Measurements from ENCODE around the gene DNM1.

DNM1 gene

GRCh38 chr9:128203024-128203706 is at the start of gene DNM1:
TSS of gene DNM1 (plus strand) at chr9:128203379. CDS start at chr9:128203471, 92 bp downstream.
- TF ChIP-seq USF1 (IDR thresholded peaks at IDR 0.05): no peak
- peak; percentile 9; the same call in 1 of the 2 replicates for TF ChIP-seq RAD21 (IDR thresholded peaks at IDR 0.05; ENCODE audit: low read depth)

GRCh38 chr9:128153947-128154695 is 49.1 kb upstream of the DNM1 start:
- TF ChIP-seq YY1 (IDR thresholded peaks at IDR 0.05; ENCODE audit: low read depth): no peak
- no peak for TF ChIP-seq TCF12 (IDR thresholded peaks at IDR 0.05; ENCODE audit: low read depth)
- TF ChIP-seq FOXM1 (IDR thresholded peaks at IDR 0.05; ENCODE audit: borderline replicate concordance, low read depth): no peak
- no peak for TF ChIP-seq CREB1 (IDR thresholded peaks at IDR 0.05; ENCODE audit: low read depth)
- no peak for TF ChIP-seq USF1 (IDR thresholded peaks at IDR 0.05)

- TF ChIP-seq EP300 (IDR thresholded peaks at IDR 0.05; ENCODE audit: borderline replicate concordance) (no peak), TCF12 (IDR thresholded peaks at IDR 0.05; ENCODE audit: low read depth) (no peak), MAX (IDR thresholded peaks at IDR 0.05) (no peak), EGR1 (IDR thresholded peaks at IDR 0.05) (no peak), NFIC (IDR thresholded peaks at IDR 0.05) (no peak), CREB1 (IDR thresholded peaks at IDR 0.05; ENCODE audit: low read depth) (no peak), ZBTB7A (IDR thresholded peaks at IDR 0.05; ENCODE audit: low read depth) (no peak), CEBPB (IDR thresholded peaks at IDR 0.05) (no peak), USF1 (IDR thresholded peaks at IDR 0.05) (no peak), REST (IDR thresholded peaks at IDR 0.05; ENCODE audit: low read depth) (no peak), YY1 (IDR thresholded peaks at IDR 0.05; ENCODE audit: low read depth) (no peak), TEAD4 (IDR thresholded peaks at IDR 0.05) (no peak), TAF1 (IDR thresholded peaks at IDR 0.05; ENCODE audit: low read depth) (no peak), FOXM1 (IDR thresholded peaks at IDR 0.05; ENCODE audit: borderline replicate concordance, low read depth) (no peak)
These were observed 47.3 kb upstream of the DNM1 start for GRCh38 chr9:128155736-128156500.

GRCh38 chr9:128159522-128159783 is 43.7 kb upstream of the DNM1 start:
- TF ChIP-seq CREB1 (IDR thresholded peaks at IDR 0.05; ENCODE audit: low read depth): no peak
- 0 out of 2 replicates have a peak, but pooled peaks have one; percentile 37 for TF ChIP-seq ZBTB7A (IDR thresholded peaks at IDR 0.05; ENCODE audit: low read depth)

GRCh38 chr9:128159784-128160602 is 43.2 kb upstream of the DNM1 start, which contains the start of gene BBLN:
TSS of gene BBLN (plus strand) at chr9:128160265. CDS start at chr9:128160408, 143 bp downstream.
- TF ChIP-seq RAD21 (IDR thresholded peaks at IDR 0.05; ENCODE audit: low read depth) (no peak), NFIC (IDR thresholded peaks at IDR 0.05) (no peak), CREB1 (IDR thresholded peaks at IDR 0.05; ENCODE audit: low read depth) (peak; percentile 59; the same call in 1 of the 2 replicates), MAX (IDR thresholded peaks at IDR 0.05) (peak; percentile 61), TAF1 (IDR thresholded peaks at IDR 0.05; ENCODE audit: low read depth) (peak; percentile 67; the same call in 1 of the 2 replicates), TEAD4 (IDR thresholded peaks at IDR 0.05) (peak; percentile 17; the same call in 1 of the 2 replicates), EGR1 (IDR thresholded peaks at IDR 0.05) (peak; percentile 65), ZBTB7A (IDR thresholded peaks at IDR 0.05; ENCODE audit: low read depth) (peak; percentile 56)

- TF ChIP-seq EGR1 (IDR thresholded peaks at IDR 0.05): peak; percentile 47; the same call in 1 of the 2 replicates
- 0 out of 2 replicates have a peak, but pooled peaks have one; percentile 10 for TF ChIP-seq NFIC (IDR thresholded peaks at IDR 0.05)
- no peak for TF ChIP-seq YY1 (IDR thresholded peaks at IDR 0.05; ENCODE audit: low read depth)
- no peak for TF ChIP-seq ZBTB7A (IDR thresholded peaks at IDR 0.05; ENCODE audit: low read depth)
- no peak for TF ChIP-seq FOXM1 (IDR thresholded peaks at IDR 0.05; ENCODE audit: borderline replicate concordance, low read depth)
- TF ChIP-seq TAF1 (IDR thresholded peaks at IDR 0.05; ENCODE audit: low read depth): no peak
- TF ChIP-seq USF1 (IDR thresholded peaks at IDR 0.05): no peak
- no peak for TF ChIP-seq MAX (IDR thresholded peaks at IDR 0.05)
- TF ChIP-seq TCF12 (IDR thresholded peaks at IDR 0.05; ENCODE audit: low read depth): no peak
- no peak for TF ChIP-seq CREB1 (IDR thresholded peaks at IDR 0.05; ENCODE audit: low read depth)
- TF ChIP-seq CEBPB (IDR thresholded peaks at IDR 0.05): no peak
- no peak for TF ChIP-seq RAD21 (IDR thresholded peaks at IDR 0.05; ENCODE audit: low read depth)
These were observed 42.6 kb upstream of the DNM1 start for GRCh38 chr9:128160603-128160987.
